Measurements from ENCODE around the gene RAB20.

RAB20 gene

DNA sequence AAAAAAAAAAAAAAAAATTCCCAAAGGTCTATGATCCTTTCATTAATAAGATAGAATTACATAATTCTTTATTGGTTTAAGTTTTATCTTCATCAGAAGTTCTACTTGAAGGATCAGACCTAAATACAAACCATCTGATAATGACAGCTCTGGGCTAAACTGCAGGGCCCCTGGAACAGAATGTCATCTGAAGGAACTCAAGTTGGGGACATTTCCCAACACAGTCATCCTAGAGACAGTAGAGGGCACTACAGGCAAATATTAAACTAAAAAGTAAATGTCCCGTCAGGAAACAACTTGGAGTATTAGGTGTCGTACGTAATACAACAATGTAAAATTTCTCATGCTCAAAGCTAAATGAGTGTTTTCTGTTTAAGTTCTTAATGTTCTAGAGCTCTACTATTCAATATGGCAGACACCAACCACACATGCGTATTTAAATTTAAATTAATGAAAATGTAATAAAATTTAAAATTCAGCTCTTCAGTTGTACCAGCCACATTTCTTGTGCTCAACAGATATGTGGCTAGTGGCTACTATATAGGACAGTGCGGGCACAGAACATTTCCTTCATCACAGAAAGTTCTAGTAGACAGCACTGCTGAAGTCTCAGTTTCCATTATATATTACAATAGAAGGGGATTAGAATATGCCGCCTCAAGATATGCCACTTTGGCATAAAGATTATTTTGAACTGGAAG, 32.1 kb upstream of the RAB20 start:
- no peak overlapping the region for H3K4me3 ChIP-seq
- DNase-seq (ENCODE audit: low read depth, low spot score): peak; percentile 48
- H3K9me3 ChIP-seq (ENCODE audit: low read depth, low read length): no peaks in the 10 kb centered on the region
- H3K27ac ChIP-seq: no peak overlapping the region
- no peak overlapping the region for H3K9ac ChIP-seq (ENCODE audit: insufficient read length)
- H3K36me3 ChIP-seq (ENCODE audit: insufficient read depth, low read length): no peaks in the 10 kb centered on the region
- TF ChIP-seq EZH2 (IDR thresholded peaks at IDR 0.05): no peak
- TF ChIP-seq FOXP2 (optimal IDR thresholded peaks at IDR 0.05; ENCODE audit: control extremely low read depth, extremely low read length, insufficient read depth): no peak
- no peak for TF ChIP-seq POLR2AphosphoS5 (IDR thresholded peaks at IDR 0.05; ENCODE audit: borderline replicate concordance, low read depth, low read length)

DNA sequence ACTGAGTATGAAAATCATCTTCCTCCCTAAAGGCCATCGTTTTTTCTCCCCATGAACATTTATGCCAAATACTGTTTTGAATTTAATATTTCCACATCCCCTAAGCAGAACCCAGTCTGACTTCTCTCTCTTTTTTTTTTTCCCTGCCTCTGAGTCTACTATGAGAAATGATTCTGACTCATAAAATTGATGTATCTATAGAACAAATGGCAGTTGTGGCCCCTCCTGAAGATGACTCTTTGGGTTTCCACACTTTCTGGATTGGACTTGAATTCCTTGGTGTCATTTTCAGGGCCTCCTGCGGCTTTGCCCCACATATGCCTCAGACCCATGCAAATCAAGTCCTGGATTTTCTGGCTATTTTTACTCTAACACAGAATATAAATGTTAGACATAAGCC, 31.1 kb upstream of the RAB20 start:
- Histone ChIP-seq H3K9ac (ENCODE audit: insufficient read length) (no peak overlapping the region), H3K9me3 (ENCODE audit: low read depth, low read length) (no peaks in the 10 kb centered on the region), H3K36me3 (ENCODE audit: insufficient read depth, low read length) (no peaks in the 10 kb centered on the region), H3K27ac (no peak overlapping the region), H3K4me3 (no peak overlapping the region)
- no peak for DNase-seq (ENCODE audit: low read depth, low spot score)
- no peak for TF ChIP-seq FOXP2 (optimal IDR thresholded peaks at IDR 0.05; ENCODE audit: control extremely low read depth, extremely low read length, insufficient read depth)
- TF ChIP-seq POLR2AphosphoS5 (IDR thresholded peaks at IDR 0.05; ENCODE audit: borderline replicate concordance, low read depth, low read length): no peak
- no peak for TF ChIP-seq EZH2 (IDR thresholded peaks at IDR 0.05)

DNA sequence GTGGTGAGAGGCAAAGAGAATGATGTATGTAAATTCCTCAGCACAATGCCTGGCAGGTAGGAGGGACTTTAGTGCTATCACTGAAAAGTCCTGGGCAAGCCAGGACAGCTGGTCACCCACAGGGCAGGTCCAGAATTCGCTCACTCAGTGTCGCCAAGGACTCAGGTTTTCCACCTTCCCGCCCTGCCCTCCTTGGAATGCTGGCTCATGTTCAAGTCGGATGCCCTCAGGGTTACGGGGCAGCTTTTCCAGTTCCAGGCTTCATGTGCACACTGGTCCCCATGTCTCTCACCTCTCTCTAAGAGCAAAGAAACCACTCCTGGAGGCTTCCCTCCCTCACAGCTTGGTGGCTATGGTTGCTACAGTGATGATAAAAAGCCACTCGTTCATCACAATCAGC, 29.1 kb upstream of the RAB20 start:
- TF ChIP-seq EZH2 (IDR thresholded peaks at IDR 0.05): no peak
- no peaks in the 10 kb centered on the region for H3K36me3 ChIP-seq (ENCODE audit: insufficient read depth, low read length)
- no peak overlapping the region for H3K4me3 ChIP-seq
- H3K9ac ChIP-seq (ENCODE audit: insufficient read length): no peak overlapping the region
- DNase-seq (ENCODE audit: low read depth, low spot score): no peak
- H3K9me3 ChIP-seq (ENCODE audit: low read depth, low read length): no peaks in the 10 kb centered on the region
- no peak overlapping the region for H3K27ac ChIP-seq

DNA sequence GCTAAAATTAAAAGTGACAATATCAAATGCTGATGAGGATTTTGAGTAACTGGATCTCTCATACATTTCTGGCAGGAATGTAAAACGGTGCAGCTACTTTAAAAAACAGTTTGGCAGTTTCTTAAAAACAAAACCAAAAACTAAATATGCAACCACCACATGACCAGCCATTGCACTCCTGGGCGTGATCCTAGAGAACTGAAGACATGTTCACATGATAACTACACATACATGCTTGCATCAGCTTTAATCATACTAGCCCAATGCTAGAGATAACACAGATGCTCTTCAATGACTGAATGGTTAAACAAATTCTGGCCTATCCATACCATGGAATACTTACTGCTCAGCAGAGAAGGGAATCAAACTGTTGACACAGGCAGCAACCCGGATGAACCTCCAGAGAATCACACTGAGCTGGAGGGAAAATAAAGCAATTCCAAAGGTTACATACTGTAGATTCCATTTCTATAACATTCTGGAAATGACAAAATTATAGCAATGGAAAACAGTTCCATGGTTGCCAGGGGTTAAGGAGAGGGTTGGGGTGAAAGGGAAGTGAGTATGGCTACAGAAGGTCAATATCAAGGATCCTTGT, 28.4 kb upstream of the RAB20 start:
- H3K9me3 ChIP-seq (ENCODE audit: low read depth, low read length): no peaks in the 10 kb centered on the region
- H3K9ac ChIP-seq (ENCODE audit: insufficient read length): no peak overlapping the region
- no peaks in the 10 kb centered on the region for H3K36me3 ChIP-seq (ENCODE audit: insufficient read depth, low read length)
- no peak for DNase-seq (ENCODE audit: low read depth, low spot score)
- no peak for TF ChIP-seq FOXP2 (optimal IDR thresholded peaks at IDR 0.05; ENCODE audit: control extremely low read depth, extremely low read length, insufficient read depth)
- no peak for TF ChIP-seq EZH2 (IDR thresholded peaks at IDR 0.05)
- no peak for TF ChIP-seq POLR2AphosphoS5 (IDR thresholded peaks at IDR 0.05; ENCODE audit: borderline replicate concordance, low read depth, low read length)
- no peak overlapping the region for H3K4me3 ChIP-seq
- H3K27ac ChIP-seq: no peak overlapping the region

DNA sequence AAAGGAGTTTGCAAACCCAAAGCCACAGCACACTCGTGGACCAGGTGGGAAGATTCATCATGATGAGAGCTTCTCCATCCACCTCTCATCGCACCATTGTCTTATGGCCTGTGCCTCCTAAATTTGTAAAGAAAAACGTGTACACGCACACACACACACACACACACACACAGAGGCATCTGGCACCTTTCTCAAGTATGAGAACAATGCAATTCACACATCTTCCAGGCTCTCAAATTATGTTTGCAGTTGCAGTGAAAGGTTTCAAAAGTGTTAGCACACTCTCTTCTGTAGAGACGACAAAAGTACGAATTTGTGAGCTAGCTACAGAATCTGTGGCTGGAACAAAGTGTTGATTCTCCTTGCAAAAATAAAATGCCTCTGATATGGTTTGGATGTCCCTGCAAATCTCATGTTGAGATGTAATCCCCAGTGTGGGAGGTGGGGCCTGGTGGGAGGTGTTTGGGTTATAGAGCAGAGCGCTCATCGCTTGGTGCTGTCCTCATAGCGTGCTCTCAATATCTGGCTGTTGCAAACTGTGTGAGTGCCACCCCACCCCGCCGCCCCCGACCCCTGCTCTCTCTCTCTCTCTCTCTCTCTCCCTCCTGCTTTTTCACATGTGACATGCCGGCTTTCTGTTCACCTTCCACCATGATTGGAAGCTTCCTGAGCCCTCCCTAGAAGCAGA, 21.8 kb upstream of the RAB20 start:
- Histone ChIP-seq H3K27ac (no peak overlapping the region), H3K9ac (ENCODE audit: insufficient read length) (no peak overlapping the region), H3K9me3 (ENCODE audit: low read depth, low read length) (no peaks in the 10 kb centered on the region), H3K36me3 (ENCODE audit: insufficient read depth, low read length) (no peaks in the 10 kb centered on the region), H3K4me3 (no peak overlapping the region)
- TF ChIP-seq FOXP2 (optimal IDR thresholded peaks at IDR 0.05; ENCODE audit: control extremely low read depth, extremely low read length, insufficient read depth): no peak
- TF ChIP-seq EZH2 (IDR thresholded peaks at IDR 0.05): no peak
- no peak for TF ChIP-seq POLR2AphosphoS5 (IDR thresholded peaks at IDR 0.05; ENCODE audit: borderline replicate concordance, low read depth, low read length)
- no peak for DNase-seq (ENCODE audit: low read depth, low spot score)

DNA sequence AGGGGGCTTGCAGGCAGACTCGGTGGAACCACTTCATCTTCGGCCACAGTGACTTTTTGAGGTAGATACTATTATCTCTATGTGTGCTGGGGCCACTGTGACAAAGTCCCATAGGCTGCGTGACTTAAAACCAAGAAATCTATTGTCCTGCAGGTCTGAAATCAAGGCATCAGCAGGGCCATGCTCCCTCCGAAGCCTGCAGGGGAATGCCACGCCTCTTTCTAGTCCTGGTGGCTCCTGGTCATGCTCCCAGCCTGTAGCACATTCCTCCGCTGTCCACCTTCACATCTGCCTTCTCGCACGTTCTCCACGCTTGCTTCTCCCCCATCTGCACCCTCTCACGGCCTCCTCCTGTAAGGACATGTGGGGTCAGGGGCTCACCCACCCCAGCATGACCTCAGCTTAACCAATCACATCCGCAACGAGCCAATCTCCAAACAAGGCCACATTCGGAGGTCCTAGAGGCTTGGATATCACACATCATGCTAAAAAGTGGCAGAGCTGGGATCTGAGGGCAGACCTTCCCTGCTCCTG, 21.0 kb upstream of the RAB20 start:
- Histone ChIP-seq H3K9me3 (ENCODE audit: low read depth, low read length) (no peaks in the 10 kb centered on the region), H3K27ac (no peak overlapping the region), H3K9ac (ENCODE audit: insufficient read length) (no peak overlapping the region), H3K4me3 (no peak overlapping the region), H3K36me3 (ENCODE audit: insufficient read depth, low read length) (no peaks in the 10 kb centered on the region)
- no peak for DNase-seq (ENCODE audit: low read depth, low spot score)
- TF ChIP-seq EZH2 (IDR thresholded peaks at IDR 0.05) (no peak), FOXP2 (optimal IDR thresholded peaks at IDR 0.05; ENCODE audit: control extremely low read depth, extremely low read length, insufficient read depth) (no peak), POLR2AphosphoS5 (IDR thresholded peaks at IDR 0.05; ENCODE audit: borderline replicate concordance, low read depth, low read length) (no peak)

DNA sequence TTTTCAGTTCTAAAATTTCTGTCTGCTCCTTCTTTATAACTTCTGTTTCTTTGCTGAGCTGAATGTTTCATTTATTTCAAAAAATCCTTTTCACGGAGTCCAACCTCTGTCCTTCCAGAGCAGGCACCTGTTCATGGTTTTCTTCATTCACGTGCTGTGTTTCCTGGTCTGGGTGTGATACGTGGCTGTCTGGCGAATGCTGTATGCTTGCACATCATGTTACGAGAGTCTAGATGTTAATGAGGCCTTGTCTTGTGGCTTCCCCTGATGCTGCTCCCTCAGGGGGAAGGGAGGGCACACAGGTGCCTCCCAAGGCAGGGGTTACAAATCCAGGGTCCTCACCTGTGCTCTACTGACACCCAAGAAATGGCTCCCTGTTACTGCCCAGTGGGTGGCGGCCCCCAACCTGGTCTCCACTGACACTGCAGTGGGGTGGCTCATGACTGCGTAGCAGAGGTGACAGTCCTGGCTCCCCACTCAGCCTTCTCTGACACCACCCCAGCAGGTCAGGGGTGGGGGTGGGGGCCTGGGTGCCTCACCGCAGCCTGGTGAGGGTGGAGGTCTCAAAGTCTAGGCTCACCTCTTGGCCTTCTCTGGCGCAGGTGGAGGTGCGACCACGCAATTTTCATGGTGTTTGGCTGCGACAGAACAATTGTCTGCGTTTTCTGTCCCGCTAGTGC, 20.1 kb upstream of the RAB20 start:
- H3K9ac ChIP-seq (ENCODE audit: insufficient read length): no peak overlapping the region
- no peak overlapping the region for H3K4me3 ChIP-seq
- H3K36me3 ChIP-seq (ENCODE audit: insufficient read depth, low read length): no peaks in the 10 kb centered on the region
- no peaks in the 10 kb centered on the region for H3K9me3 ChIP-seq (ENCODE audit: low read depth, low read length)
- DNase-seq (ENCODE audit: low read depth, low spot score): no peak
- H3K27ac ChIP-seq: no peak overlapping the region
- TF ChIP-seq POLR2AphosphoS5 (IDR thresholded peaks at IDR 0.05; ENCODE audit: borderline replicate concordance, low read depth, low read length): no peak
- TF ChIP-seq FOXP2 (optimal IDR thresholded peaks at IDR 0.05; ENCODE audit: control extremely low read depth, extremely low read length, insufficient read depth): no peak
- TF ChIP-seq EZH2 (IDR thresholded peaks at IDR 0.05): no peak

DNA sequence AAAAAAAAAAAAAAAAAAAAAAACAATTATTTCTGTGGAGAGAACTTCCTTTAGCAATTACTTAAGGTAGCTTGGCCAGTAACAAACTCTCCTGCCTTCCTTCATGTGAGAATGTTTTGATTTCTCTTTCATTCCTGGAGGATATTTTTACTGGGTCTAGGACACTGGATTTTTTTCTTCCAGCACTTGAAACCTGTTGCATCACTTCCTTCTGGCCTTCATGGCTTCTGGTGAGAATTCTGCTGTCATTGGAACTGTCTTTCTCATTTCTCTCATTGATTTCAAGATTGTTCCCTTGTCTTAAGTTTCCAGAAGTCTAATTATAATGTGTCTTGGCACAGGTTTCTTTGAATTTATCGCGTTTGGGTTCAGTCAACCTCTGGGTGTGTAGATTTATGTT, 19.3 kb upstream of the RAB20 start:
- no peak overlapping the region for H3K4me3 ChIP-seq
- H3K9ac ChIP-seq (ENCODE audit: insufficient read length): no peak overlapping the region
- no peaks in the 10 kb centered on the region for H3K9me3 ChIP-seq (ENCODE audit: low read depth, low read length)
- H3K27ac ChIP-seq: no peak overlapping the region
- H3K36me3 ChIP-seq (ENCODE audit: insufficient read depth, low read length): no peaks in the 10 kb centered on the region
- no peak for DNase-seq (ENCODE audit: low read depth, low spot score)
- TF ChIP-seq POLR2AphosphoS5 (IDR thresholded peaks at IDR 0.05; ENCODE audit: borderline replicate concordance, low read depth, low read length) (no peak), EZH2 (IDR thresholded peaks at IDR 0.05) (no peak), FOXP2 (optimal IDR thresholded peaks at IDR 0.05; ENCODE audit: control extremely low read depth, extremely low read length, insufficient read depth) (no peak)
